ENCODE data around the gene ARPIN. TPM values are rescaled to one million over a fixed set of nuclear protein-coding genes. Genes with fewer than 3 reads are reported as not detected.
A peak's percentile ranks its signal among the peaks of the same experiment; 100 is the strongest.

The ARPIN gene
- total and polyA plus RNA-seq, 9 of the 15 experiments (the other 6 are each of a cell fraction or from before 2014, with no cell fraction given) = not detected

DNA sequence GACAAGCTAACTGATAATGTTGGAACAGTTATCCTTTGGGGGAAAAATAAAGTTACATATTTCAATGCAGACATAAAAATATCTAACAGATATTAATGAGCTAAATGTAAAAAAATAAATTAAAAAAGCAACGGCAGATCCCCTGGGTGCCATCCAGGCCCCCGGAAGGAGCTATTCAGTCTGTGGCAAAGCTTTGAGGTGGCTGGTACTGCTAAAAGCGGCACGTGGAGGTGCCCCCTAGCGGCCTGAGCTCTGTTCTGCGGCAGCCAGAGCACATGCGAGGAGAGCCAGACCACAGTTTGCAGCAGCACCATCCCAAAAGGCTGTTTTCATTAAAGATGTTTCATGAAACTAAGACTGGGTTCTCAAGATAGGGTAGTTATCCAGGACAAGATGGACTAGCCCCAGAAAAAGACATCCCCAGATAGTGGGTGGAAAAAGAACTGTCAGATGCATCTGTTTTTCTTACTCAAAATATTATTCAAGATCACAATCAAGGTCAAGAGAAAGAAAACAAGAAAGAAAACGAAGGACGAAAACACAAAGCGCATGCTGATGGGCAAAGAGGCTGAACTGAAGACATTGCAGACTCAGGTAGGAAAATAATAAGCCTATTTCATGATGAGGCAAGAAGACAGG lies 37.7 kb downstream of the ARPIN start (continued):
- TF ChIP-seq, protein P1, sequence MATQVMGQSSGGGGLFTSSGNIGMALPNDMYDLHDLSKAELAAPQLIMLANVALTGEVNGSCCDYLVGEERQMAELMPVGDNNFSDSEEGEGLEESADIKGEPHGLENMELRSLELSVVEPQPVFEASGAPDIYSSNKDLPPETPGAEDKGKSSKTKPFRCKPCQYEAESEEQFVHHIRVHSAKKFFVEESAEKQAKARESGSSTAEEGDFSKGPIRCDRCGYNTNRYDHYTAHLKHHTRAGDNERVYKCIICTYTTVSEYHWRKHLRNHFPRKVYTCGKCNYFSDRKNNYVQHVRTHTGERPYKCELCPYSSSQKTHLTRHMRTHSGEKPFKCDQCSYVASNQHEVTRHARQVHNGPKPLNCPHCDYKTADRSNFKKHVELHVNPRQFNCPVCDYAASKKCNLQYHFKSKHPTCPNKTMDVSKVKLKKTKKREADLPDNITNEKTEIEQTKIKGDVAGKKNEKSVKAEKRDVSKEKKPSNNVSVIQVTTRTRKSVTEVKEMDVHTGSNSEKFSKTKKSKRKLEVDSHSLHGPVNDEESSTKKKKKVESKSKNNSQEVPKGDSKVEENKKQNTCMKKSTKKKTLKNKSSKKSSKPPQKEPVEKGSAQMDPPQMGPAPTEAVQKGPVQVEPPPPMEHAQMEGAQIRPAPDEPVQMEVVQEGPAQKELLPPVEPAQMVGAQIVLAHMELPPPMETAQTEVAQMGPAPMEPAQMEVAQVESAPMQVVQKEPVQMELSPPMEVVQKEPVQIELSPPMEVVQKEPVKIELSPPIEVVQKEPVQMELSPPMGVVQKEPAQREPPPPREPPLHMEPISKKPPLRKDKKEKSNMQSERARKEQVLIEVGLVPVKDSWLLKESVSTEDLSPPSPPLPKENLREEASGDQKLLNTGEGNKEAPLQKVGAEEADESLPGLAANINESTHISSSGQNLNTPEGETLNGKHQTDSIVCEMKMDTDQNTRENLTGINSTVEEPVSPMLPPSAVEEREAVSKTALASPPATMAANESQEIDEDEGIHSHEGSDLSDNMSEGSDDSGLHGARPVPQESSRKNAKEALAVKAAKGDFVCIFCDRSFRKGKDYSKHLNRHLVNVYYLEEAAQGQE (IDR thresholded peaks at IDR 0.05; ENCODE audit: borderline replicate concordance) = peak; percentile 76
- TF ChIP-seq, protein P1 (CRISPR knock-in tag; IDR thresholded peaks at IDR 0.05; ENCODE audit: low read depth) = no peak
- TF ChIP-seq SMARCE1 (IDR thresholded peaks at IDR 0.05) (no peak), EWSR1 (IDR thresholded peaks at IDR 0.05; ENCODE audit: borderline replicate concordance, low read depth, partially characterized antibody) (no peak), RAD21 (CRISPR knock-in tag; conservative IDR thresholded peaks at IDR 0.05 in 1 of 2, IDR thresholded peaks at IDR 0.05 in 1 of 2) (peak; percentile 84 to 85), PTRF (tag; IDR thresholded peaks at IDR 0.05) (no peak), POLR2AphosphoS2 (IDR thresholded peaks at IDR 0.05; ENCODE audit: low read length) (no peak), POLR3G (IDR thresholded peaks at IDR 0.05; ENCODE audit: extremely low read depth, insufficient read length, insufficient replicate concordance) (no peak), ZNF764 (CRISPR knock-in tag; IDR thresholded peaks at IDR 0.05; ENCODE audit: low read depth) (no peak), ZNF76 (CRISPR knock-in tag; IDR thresholded peaks at IDR 0.05; ENCODE audit: borderline replicate concordance) (no peak), KLF10 (CRISPR knock-in tag; IDR thresholded peaks at IDR 0.05) (no peak), SP1 (CRISPR knock-in tag; IDR thresholded peaks at IDR 0.05) (0 out of 2 replicates have a peak, but pooled peaks have one; percentile 21), ATF3 (IDR thresholded peaks at IDR 0.05) (no peak), ATF3 (CRISPR knock-in tag; conservative IDR thresholded peaks at IDR 0.05) (no peak; the same call in 1 of the 2 replicates), SMARCA4 (IDR thresholded peaks at IDR 0.05) (no peak), ZNF707 (CRISPR knock-in tag; conservative IDR thresholded peaks at IDR 0.05) (no peak), ZBTB49 (CRISPR knock-in tag; IDR thresholded peaks at IDR 0.05; ENCODE audit: borderline replicate concordance) (no peak), ZNF282 (CRISPR knock-in tag; IDR thresholded peaks at IDR 0.05) (no peak)
